Peyer's patch (tissue), 4 donors: Measurements from ENCODE around the gene GLMN.

Source experiments
- CTCF ChIP-seq, 6 experiments: fragments of 450-650 bp in 4 of 6; fragments of 200-600 bp in 2 of 6; sonication (generic) in 1 of 6; IDR thresholded peaks; one replicate each; pipeline ENCODE4 v1.5.1; 2017 to 2019; ENCODE audit warnings: antibody characterized with exemption in 6 of 6, mild to moderate bottlenecking in 3 of 6, moderate library complexity in 1 of 6
- POLR2A ChIP-seq, 2 donors: fragments of 450-650 bp; IDR thresholded peaks; one replicate each; pipeline ENCODE4 v1.5.1; 2017; ENCODE audit warnings: antibody characterized with exemption in 2 of 2, mild to moderate bottlenecking in 2 of 2, moderate library complexity in 2 of 2

GRCh38 chr1:92324784-92325183 is 26.0 kb upstream of the GLMN start:
- TF ChIP-seq POLR2A (IDR thresholded peaks at IDR 0.05): no peak
- no peak for TF ChIP-seq CTCF (IDR thresholded peaks at IDR 0.05)
